Jurkat, Clone E6-1 (cell line): ENCODE results near the gene SERINC3.
A peak's percentile ranks its signal among the peaks of the same experiment; 100 is the strongest.

ENCODE experiments used
- DNase-seq: peaks from one replicate; pipeline ENCODE4 v3.0.0-alpha.2; 2011; ENCODE audit warnings: low read depth, low spot score
- H3K4me3 ChIP-seq: 2 replicates; pipeline ENCODE4 v1.5.1; 2011; ENCODE audit warnings: mild to moderate bottlenecking, low read length, control low read depth, moderate library complexity

The SERINC3 gene

GRCh38 chr20:44537993-44538392 lies 16.1 kb upstream of the SERINC3 start:
- H3K4me3 ChIP-seq = no peak overlapping the region
- no peak for DNase-seq

- DNase-seq = no peak
- H3K4me3 ChIP-seq = no peak overlapping the region
These were observed 14.3 kb upstream of the SERINC3 start for GRCh38 chr20:44536175-44536574.

GRCh38 chr20:44533928-44534327 lies 12.1 kb upstream of the SERINC3 start:
- DNase-seq = no peak

GRCh38 chr20:44532981-44533331 lies 11.1 kb upstream of the SERINC3 start:
- DNase-seq = peak; percentile 96
- H3K4me3 ChIP-seq = peak overlapping the region; percentile 68

More at GRCh38 chr20:44533928-44534327, 12.1 kb upstream of the SERINC3 start:
- H3K4me3 ChIP-seq = no peak overlapping the region

- DNase-seq = no peak
- H3K4me3 ChIP-seq = peak overlapping the region; percentile 68
These were observed 10.6 kb upstream of the SERINC3 start for GRCh38 chr20:44532259-44532980.

- no peak for DNase-seq
- H3K4me3 ChIP-seq = no peak overlapping the region
These were observed 6.4 kb upstream of the SERINC3 start for GRCh38 chr20:44528309-44528708.

- no peak for DNase-seq
These were observed 5.9 kb upstream of the SERINC3 start for GRCh38 chr20:44527716-44528199.

GRCh38 chr20:44526129-44526528 lies 4.3 kb upstream of the SERINC3 start:
- H3K4me3 ChIP-seq = no peak overlapping the region
- no peak for DNase-seq

More at GRCh38 chr20:44527716-44528199, 5.9 kb upstream of the SERINC3 start:
- no peak overlapping the region for H3K4me3 ChIP-seq

- H3K4me3 ChIP-seq = no peak overlapping the region
- DNase-seq = no peak
These were observed 1.9 kb upstream of the SERINC3 start for GRCh38 chr20:44523746-44524145.

GRCh38 chr20:44522841-44523240 lies 971 bp upstream of the SERINC3 start:
- no peak overlapping the region for H3K4me3 ChIP-seq
- DNase-seq = no peak

- H3K4me3 ChIP-seq = peak overlapping the region; percentile 95
- no peak for DNase-seq
These were observed 989 bp downstream of the SERINC3 start for GRCh38 chr20:44520881-44521280.

GRCh38 chr20:44518248-44518647 lies 3.6 kb downstream of the SERINC3 start:
- H3K4me3 ChIP-seq = no peak overlapping the region
- no peak for DNase-seq

GRCh38 chr20:44517454-44517853 lies 4.4 kb downstream of the SERINC3 start:
- DNase-seq = no peak
- no peak overlapping the region for H3K4me3 ChIP-seq

GRCh38 chr20:44516491-44516890 lies 5.4 kb downstream of the SERINC3 start:
- DNase-seq = no peak
- H3K4me3 ChIP-seq = no peak overlapping the region

GRCh38 chr20:44513871-44514270 lies 8.0 kb downstream of the SERINC3 start:
- DNase-seq = no peak
- H3K4me3 ChIP-seq = no peak overlapping the region

- no peak for DNase-seq
- H3K4me3 ChIP-seq = no peak overlapping the region
These were observed 12.1 kb downstream of the SERINC3 start for GRCh38 chr20:44509762-44510161.

- DNase-seq = no peak
- no peak overlapping the region for H3K4me3 ChIP-seq
These were observed 17.2 kb downstream of the SERINC3 start for GRCh38 chr20:44504402-44505307.

GRCh38 chr20:44502968-44503367 lies 18.9 kb downstream of the SERINC3 start:
- DNase-seq = no peak
- H3K4me3 ChIP-seq = no peak overlapping the region

- no peak overlapping the region for H3K4me3 ChIP-seq
- no peak for DNase-seq
These were observed 20.4 kb downstream of the SERINC3 start for GRCh38 chr20:44501448-44501847.

GRCh38 chr20:44500221-44500620 lies 21.6 kb downstream of the SERINC3 start:
- H3K4me3 ChIP-seq = no peak overlapping the region
- no peak for DNase-seq
